Loucy (cell line): Measurements from ENCODE around the gene MIA2.

ENCODE experiments used
- H2AFZ ChIP-seq: fragments of 200-600 bp; sonication (generic); 2 replicates; pipeline ENCODE4 v1.6.0; 2016; ENCODE audit warnings: antibody characterized with exemption, mild to moderate bottlenecking, low read length, moderate library complexity
- H3F3A ChIP-seq: fragments of 200-600 bp; 2 replicates; pipeline ENCODE4 v1.6.0; 2016; ENCODE audit warnings: antibody characterized with exemption, low read depth, mild to moderate bottlenecking
- H3K27me3 ChIP-seq: fragments of 200-600 bp; sonication (generic); 2 replicates; pipeline ENCODE4 v1.6.1; 2014; ENCODE audit warnings: low read length, mild to moderate bottlenecking; ENCODE audit not compliant: insufficient read depth, poor library complexity, severe bottlenecking
- H3K36me3 ChIP-seq: fragments of 200-600 bp; sonication (generic); 2 replicates; pipeline ENCODE4 v1.6.1; 2016; ENCODE audit warnings: low read length; ENCODE audit not compliant: insufficient read depth
- H3K4me1 ChIP-seq: fragments of 200-600 bp; sonication (generic); 2 replicates; pipeline ENCODE4 v1.5.1; 2014; ENCODE audit warnings: low read length, mild to moderate bottlenecking; ENCODE audit not compliant: insufficient read depth, poor library complexity, severe bottlenecking
- H3K4me2 ChIP-seq: fragments of 200-600 bp; sonication (generic); 2 replicates; pipeline ENCODE4 v1.6.0; 2014; ENCODE audit warnings: antibody characterized with exemption, low read length, low read depth, mild to moderate bottlenecking; ENCODE audit not compliant: poor library complexity, severe bottlenecking
- H3K4me3 ChIP-seq: fragments of 200-600 bp; sonication (generic); 2 replicates; pipeline ENCODE4 v1.5.1; 2014; ENCODE audit warnings: low read length, mild to moderate bottlenecking, mixed read lengths; ENCODE audit not compliant: poor library complexity, severe bottlenecking
- H3K79me2 ChIP-seq: fragments of 200-600 bp; sonication (generic); 2 replicates; pipeline ENCODE4 v1.6.1; 2014; ENCODE audit warnings: low read length; ENCODE audit not compliant: insufficient read depth
- H3K9ac ChIP-seq: fragments of 200-600 bp; sonication (generic); 2 replicates; pipeline ENCODE4 v1.6.0; 2014; ENCODE audit warnings: mild to moderate bottlenecking, low read depth, low read length, moderate library complexity; ENCODE audit not compliant: poor library complexity, severe bottlenecking
- H3K9me2 ChIP-seq: fragments of 200-600 bp; sonication (generic); replicated peaks from 2 replicates; pipeline ENCODE4 v1.6.1; 2016; ENCODE audit warnings: low read depth, low read length, mixed read lengths
- H3K9me3 ChIP-seq: fragments of 200-600 bp; sonication (generic); 2 replicates; pipeline ENCODE4 v1.6.1; 2014; ENCODE audit warnings: mild to moderate bottlenecking, antibody characterized with exemption, low read length, low read depth; ENCODE audit not compliant: insufficient read depth
- H4K20me1 ChIP-seq: fragments of 200-600 bp; sonication (generic); 2 replicates; pipeline ENCODE4 v1.6.0; 2014; ENCODE audit warnings: antibody characterized with exemption, low read length, mild to moderate bottlenecking; ENCODE audit not compliant: insufficient read depth, poor library complexity, severe bottlenecking
- EZH2phosphoT487 ChIP-seq: fragments of 200-600 bp; IDR thresholded peaks from 2 replicates; pipeline ENCODE4 v1.6.1; 2018; ENCODE audit warnings: antibody characterized with exemption, mild to moderate bottlenecking, moderate library complexity, borderline replicate concordance
- TF ChIP-seq, protein P1 (sequence below): fragments of 200-600 bp; sonication (generic); conservative IDR thresholded peaks from 2 replicates; pipeline ENCODE4 v1.5.1; 2014; ENCODE audit warnings: mild to moderate bottlenecking, antibody characterized with exemption, low read length

MIA2 gene

DNA sequence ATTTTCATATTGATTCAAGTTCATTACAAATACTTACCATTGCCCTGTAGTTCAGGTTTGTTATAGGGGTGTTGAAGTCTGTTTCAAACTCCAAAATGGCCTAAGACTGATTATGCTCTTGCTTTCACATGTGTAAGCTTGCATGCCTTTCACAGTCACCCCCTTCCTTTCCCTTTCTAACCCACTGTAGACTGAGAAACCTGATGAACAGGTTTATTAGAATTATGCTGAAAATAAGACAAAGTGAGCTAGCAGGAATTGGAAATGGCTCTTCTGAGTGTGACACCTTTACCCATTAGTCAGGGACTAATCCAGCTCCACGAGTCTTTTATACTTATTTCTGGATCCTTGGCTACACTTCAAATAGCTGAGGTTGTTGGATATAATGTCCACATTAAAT is 159.6 kb downstream of the MIA2 start:
- no peak overlapping the region for H3K4me3 ChIP-seq
- no peak overlapping the region for H3K4me2 ChIP-seq
- H3K27me3 ChIP-seq = no peaks in the 10 kb centered on the region
- H4K20me1 ChIP-seq = no peaks in the 10 kb centered on the region
- H2AFZ ChIP-seq = no peak overlapping the region
- H3K9me3 ChIP-seq = no peaks in the 10 kb centered on the region
- no peak overlapping the region for H3K9ac ChIP-seq
- no peaks in the 10 kb centered on the region for H3F3A ChIP-seq
- TF ChIP-seq, protein P1, sequence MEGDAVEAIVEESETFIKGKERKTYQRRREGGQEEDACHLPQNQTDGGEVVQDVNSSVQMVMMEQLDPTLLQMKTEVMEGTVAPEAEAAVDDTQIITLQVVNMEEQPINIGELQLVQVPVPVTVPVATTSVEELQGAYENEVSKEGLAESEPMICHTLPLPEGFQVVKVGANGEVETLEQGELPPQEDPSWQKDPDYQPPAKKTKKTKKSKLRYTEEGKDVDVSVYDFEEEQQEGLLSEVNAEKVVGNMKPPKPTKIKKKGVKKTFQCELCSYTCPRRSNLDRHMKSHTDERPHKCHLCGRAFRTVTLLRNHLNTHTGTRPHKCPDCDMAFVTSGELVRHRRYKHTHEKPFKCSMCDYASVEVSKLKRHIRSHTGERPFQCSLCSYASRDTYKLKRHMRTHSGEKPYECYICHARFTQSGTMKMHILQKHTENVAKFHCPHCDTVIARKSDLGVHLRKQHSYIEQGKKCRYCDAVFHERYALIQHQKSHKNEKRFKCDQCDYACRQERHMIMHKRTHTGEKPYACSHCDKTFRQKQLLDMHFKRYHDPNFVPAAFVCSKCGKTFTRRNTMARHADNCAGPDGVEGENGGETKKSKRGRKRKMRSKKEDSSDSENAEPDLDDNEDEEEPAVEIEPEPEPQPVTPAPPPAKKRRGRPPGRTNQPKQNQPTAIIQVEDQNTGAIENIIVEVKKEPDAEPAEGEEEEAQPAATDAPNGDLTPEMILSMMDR = no peak
- TF ChIP-seq EZH2phosphoT487 = no peak
- no peaks in the 10 kb centered on the region for H3K4me1 ChIP-seq
- H3K9me2 ChIP-seq = no peaks in the 10 kb centered on the region
- peaks cover 7% of the 10 kb centered on the region; the same call in 1 of the 2 replicates for H3K36me3 ChIP-seq
- no peaks in the 10 kb centered on the region for H3K79me2 ChIP-seq

DNA sequence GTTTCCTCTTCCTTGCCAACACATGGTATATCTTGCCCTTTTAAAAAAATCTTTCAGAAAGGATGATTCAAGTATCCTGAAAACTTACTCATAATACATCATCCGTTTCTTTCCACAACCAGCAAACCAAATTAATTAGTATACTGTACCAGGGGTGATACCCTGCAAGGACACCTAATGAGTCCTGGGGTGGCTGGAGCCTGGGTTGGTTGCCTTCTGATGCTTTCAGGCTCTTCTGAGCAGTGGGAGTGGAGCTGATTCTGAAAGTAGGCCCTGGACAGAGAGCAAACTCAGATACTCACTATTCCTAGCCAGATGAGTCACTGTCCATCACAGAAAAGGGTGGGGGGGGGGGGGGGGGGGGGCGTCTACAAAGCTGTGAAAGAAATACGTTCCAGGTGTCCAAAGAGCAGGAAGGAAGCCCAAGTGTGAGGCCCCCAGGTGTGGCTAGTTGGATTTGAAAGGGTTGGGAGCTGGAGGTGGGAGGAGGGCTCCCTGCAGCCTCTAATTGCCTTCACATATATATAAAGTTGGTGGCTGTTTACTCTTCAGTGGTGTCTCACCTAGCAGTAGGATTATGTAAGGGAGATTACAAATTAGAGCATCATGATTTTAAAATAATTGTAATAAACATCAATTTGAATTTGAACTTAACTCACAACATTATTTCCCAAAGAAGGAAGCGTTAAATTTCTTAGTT is 162.0 kb downstream of the MIA2 start:
- Histone ChIP-seq H3K27me3 (no peaks in the 10 kb centered on the region), H3K4me3 (no peak overlapping the region), H3K36me3 (peaks cover 25% of the 10 kb centered on the region; the same call in 1 of the 2 replicates), H3K9ac (no peak overlapping the region), H2AFZ (no peak overlapping the region), H4K20me1 (no peaks in the 10 kb centered on the region), H3K79me2 (no peaks in the 10 kb centered on the region), H3K9me2 (no peaks in the 10 kb centered on the region), H3K4me1 (no peaks in the 10 kb centered on the region), H3F3A (no peaks in the 10 kb centered on the region), H3K4me2 (no peak overlapping the region), H3K9me3 (no peaks in the 10 kb centered on the region)
- TF ChIP-seq EZH2phosphoT487 = no peak
- TF ChIP-seq, protein P1 = no peak

DNA sequence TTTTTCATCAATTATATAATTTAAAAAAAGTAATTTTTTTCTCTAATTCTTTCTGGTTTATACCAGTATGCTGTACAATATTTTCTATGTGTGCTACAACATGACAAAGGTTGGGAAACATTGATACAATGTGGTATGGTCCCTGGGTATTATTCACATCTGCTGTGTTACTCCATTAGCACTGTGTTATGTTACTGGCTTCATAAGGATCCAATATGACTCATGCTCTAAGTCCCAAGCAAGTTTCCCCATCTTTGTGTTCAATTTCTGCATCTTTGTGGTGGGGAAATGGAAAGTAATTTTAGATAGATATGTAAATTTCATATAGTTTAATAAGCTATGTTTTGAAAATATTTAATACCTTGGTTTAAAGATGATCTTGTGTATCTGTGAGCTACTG is 162.7 kb downstream of the MIA2 start:
- Histone ChIP-seq H3F3A (no peaks in the 10 kb centered on the region), H3K79me2 (no peaks in the 10 kb centered on the region), H3K9me3 (no peaks in the 10 kb centered on the region), H2AFZ (no peak overlapping the region), H3K4me3 (no peak overlapping the region), H3K9me2 (no peaks in the 10 kb centered on the region), H3K4me2 (no peak overlapping the region), H4K20me1 (no peaks in the 10 kb centered on the region), H3K36me3 (peaks cover 30% of the 10 kb centered on the region; the same call in 1 of the 2 replicates), H3K27me3 (no peaks in the 10 kb centered on the region), H3K9ac (no peak overlapping the region), H3K4me1 (no peaks in the 10 kb centered on the region)
- TF ChIP-seq, protein P1 = no peak
- no peak for TF ChIP-seq EZH2phosphoT487
